Cardiac ventricle fibroblast (primary cell): Measurements from ENCODE around the gene CCDC51. TPM values are rescaled to one million over a fixed set of nuclear protein-coding genes. Genes with fewer than 3 reads are reported as not detected.

Source experiments
- total RNA-seq: library from RNA; depleted of rRNA; stranded (reverse); fragments of >200 nt; gene quantifications from 2 replicates; pipeline ENCODE4 v1.2.3, GENCODE V29; 2015

CCDC51 gene
- 15.8 and 17.2 TPM in 2 replicates for total RNA-seq

GRCh38 chr3:48439820-48440589 is at the start of gene CCDC51, which contains the start of gene TMA7:
TSS of gene CCDC51 (minus strand) at chr3:48440119. CDS start at chr3:48435128, 4,991 bp downstream.
TSS of gene TMA7 (plus strand) at chr3:48440257. CDS start at chr3:48440297, 40 bp downstream.

GRCh38 chr3:48446425-48447193 is 6.7 kb upstream of the CCDC51 start, which contains the start of gene ATRIP:
TSS of gene ATRIP (plus strand) at chr3:48446737. CDS start at chr3:48446846, 109 bp downstream.

GRCh38 chr3:48429960-48430707 is 9.8 kb downstream of the CCDC51 start, which contains the start of gene PLXNB1:
TSS of gene PLXNB1 (minus strand) at chr3:48430086. CDS start at chr3:48424611, 5,475 bp downstream.

Other genes starting within 250 kb of the CCDC51 start
- not detected in 2 replicates for gene CAMP, start 216.6 kb downstream of the CCDC51 start, total RNA-seq
- gene ZNF589, start 199.0 kb downstream of the CCDC51 start, total RNA-seq: 1.8 and 3.4 TPM in 2 replicates
- gene NME6, start 138.8 kb downstream of the CCDC51 start, total RNA-seq: 9.5 and 28.0 TPM in 2 replicates
- gene SPINK8, start 106.5 kb downstream of the CCDC51 start, total RNA-seq: not detected in 2 replicates
- gene FBXW12, start 67.9 kb downstream of the CCDC51 start, total RNA-seq: not detected in 2 replicates
- 10.9 and 12.4 TPM in 2 replicates for gene PLXNB1, start 10.0 kb downstream of the CCDC51 start, total RNA-seq
- gene TMA7, start 138 bp upstream of the CCDC51 start, total RNA-seq: 298 and 375 TPM in 2 replicates
- 4.7 and 5.3 TPM in 2 replicates for gene ATRIP, start 6.6 kb upstream of the CCDC51 start, total RNA-seq
- 119 and 121 TPM in 2 replicates for gene SHISA5, start 64.1 kb upstream of the CCDC51 start, total RNA-seq
- 12.0 and 14.8 TPM in 2 replicates for gene PFKFB4, start 116.7 kb upstream of the CCDC51 start, total RNA-seq
- 0.31 and 0.64 TPM in 2 replicates for gene UCN2, start 123.7 kb upstream of the CCDC51 start, total RNA-seq
- gene COL7A1, start 155.2 kb upstream of the CCDC51 start, total RNA-seq: 9.5 and 13.6 TPM in 2 replicates
- 130 and 150 TPM in 2 replicates for gene UQCRC1, start 169.5 kb upstream of the CCDC51 start, total RNA-seq
- not detected in 2 replicates for gene TMEM89, start 181.7 kb upstream of the CCDC51 start, total RNA-seq
- gene SLC26A6, start 195.3 kb upstream of the CCDC51 start, total RNA-seq: 17.7 and 19.2 TPM in 2 replicates
- gene CELSR3, start 222.8 kb upstream of the CCDC51 start, total RNA-seq: 1.5 and 2.2 TPM in 2 replicates
- gene NCKIPSD, start 245.8 kb upstream of the CCDC51 start, total RNA-seq: 21.4 and 28.5 TPM in 2 replicates